ENCODE data around the gene B3GAT1.

DNA sequence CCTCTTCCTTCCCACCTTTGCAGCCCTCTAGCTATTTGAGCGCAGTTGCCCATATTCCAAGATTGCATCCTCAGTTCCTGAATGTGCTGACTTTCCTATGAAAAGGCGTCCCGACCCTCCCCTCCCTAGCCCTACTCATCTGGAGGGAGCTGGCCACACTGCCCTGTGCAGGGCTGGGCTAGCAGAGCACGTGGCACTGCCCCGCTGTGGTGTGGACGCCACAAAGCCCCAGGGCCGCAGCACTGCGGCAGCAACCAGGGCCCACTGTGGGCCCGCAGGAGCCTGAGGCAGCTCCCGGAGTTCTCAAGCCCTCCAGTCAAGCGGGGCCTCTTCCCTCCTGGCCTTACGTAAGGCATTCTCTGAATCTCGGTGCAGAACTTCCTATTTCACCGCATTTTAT, 27.6 kb downstream of the B3GAT1 start:
- TF ChIP-seq POLR2A (IDR thresholded peaks at IDR 0.05; ENCODE audit: low read length), result no peak
- TF ChIP-seq GATA1 (IDR thresholded peaks at IDR 0.05; ENCODE audit: low read depth, low read length), result no peak

Measured in erythroblast (primary cell).